Cerebellar nuclear complex (tissue), 1 donor: ENCODE data around the gene IQSEC1.

Source experiments
- DNase-seq, 2 experiments: peaks; one replicate each; lab custom pipeline; 2025; lab: John Stamatoyannopoulos, UW

The IQSEC1 gene

GRCh38 chr3:12999147-13000140 is 73.8 kb downstream of the IQSEC1 start:
- DNase-seq: no peak

GRCh38 chr3:12998648-12999047 is 74.6 kb downstream of the IQSEC1 start:
- no peak for DNase-seq

- no peak for DNase-seq
Observed at GRCh38 chr3:12997387-12997786, 75.8 kb downstream of the IQSEC1 start.

GRCh38 chr3:12996181-12996506 is 77.1 kb downstream of the IQSEC1 start:
- no peak for DNase-seq

- no peak for DNase-seq
Observed at GRCh38 chr3:12995389-12996180, 77.6 kb downstream of the IQSEC1 start.

GRCh38 chr3:12994607-12995388 is 78.4 kb downstream of the IQSEC1 start:
- peak in 1 of 2 experiments; percentile 42 for DNase-seq

- no peak for DNase-seq
Observed at GRCh38 chr3:12994357-12994606, 78.9 kb downstream of the IQSEC1 start.

- no peak for DNase-seq
Observed at GRCh38 chr3:12993517-12994356, 79.5 kb downstream of the IQSEC1 start.

- DNase-seq: no peak
Observed at GRCh38 chr3:12992629-12993516, 80.4 kb downstream of the IQSEC1 start.

- no peak for DNase-seq
Observed at GRCh38 chr3:12991861-12992281, 81.4 kb downstream of the IQSEC1 start.

GRCh38 chr3:12991481-12991837 is 81.8 kb downstream of the IQSEC1 start:
- DNase-seq: no peak

- no peak for DNase-seq
Observed at GRCh38 chr3:12990781-12991480, 82.3 kb downstream of the IQSEC1 start.

- no peak for DNase-seq
Observed at GRCh38 chr3:12990306-12990705, 82.9 kb downstream of the IQSEC1 start.

GRCh38 chr3:12988728-12989454 is 84.3 kb downstream of the IQSEC1 start:
- DNase-seq: no peak

- DNase-seq: no peak
Observed at GRCh38 chr3:12987602-12988001, 85.6 kb downstream of the IQSEC1 start.

GRCh38 chr3:12986986-12987385 is 86.2 kb downstream of the IQSEC1 start:
- DNase-seq: no peak

- DNase-seq: no peak
Observed at GRCh38 chr3:12986521-12986920, 86.7 kb downstream of the IQSEC1 start.

- DNase-seq: no peak
Observed at GRCh38 chr3:12986031-12986430, 87.2 kb downstream of the IQSEC1 start.

- DNase-seq: no peak
Observed at GRCh38 chr3:12985148-12985547, 88.1 kb downstream of the IQSEC1 start.
